CD1c-positive myeloid dendritic cell (primary cell): ENCODE measurements around the gene MAML3.

Source experiments
- DNase-seq: peaks from one replicate; pipeline ENCODE4 v3.0.0-alpha.2; 2016; ENCODE audit errors: extremely low spot score

Gene MAML3

DNA sequence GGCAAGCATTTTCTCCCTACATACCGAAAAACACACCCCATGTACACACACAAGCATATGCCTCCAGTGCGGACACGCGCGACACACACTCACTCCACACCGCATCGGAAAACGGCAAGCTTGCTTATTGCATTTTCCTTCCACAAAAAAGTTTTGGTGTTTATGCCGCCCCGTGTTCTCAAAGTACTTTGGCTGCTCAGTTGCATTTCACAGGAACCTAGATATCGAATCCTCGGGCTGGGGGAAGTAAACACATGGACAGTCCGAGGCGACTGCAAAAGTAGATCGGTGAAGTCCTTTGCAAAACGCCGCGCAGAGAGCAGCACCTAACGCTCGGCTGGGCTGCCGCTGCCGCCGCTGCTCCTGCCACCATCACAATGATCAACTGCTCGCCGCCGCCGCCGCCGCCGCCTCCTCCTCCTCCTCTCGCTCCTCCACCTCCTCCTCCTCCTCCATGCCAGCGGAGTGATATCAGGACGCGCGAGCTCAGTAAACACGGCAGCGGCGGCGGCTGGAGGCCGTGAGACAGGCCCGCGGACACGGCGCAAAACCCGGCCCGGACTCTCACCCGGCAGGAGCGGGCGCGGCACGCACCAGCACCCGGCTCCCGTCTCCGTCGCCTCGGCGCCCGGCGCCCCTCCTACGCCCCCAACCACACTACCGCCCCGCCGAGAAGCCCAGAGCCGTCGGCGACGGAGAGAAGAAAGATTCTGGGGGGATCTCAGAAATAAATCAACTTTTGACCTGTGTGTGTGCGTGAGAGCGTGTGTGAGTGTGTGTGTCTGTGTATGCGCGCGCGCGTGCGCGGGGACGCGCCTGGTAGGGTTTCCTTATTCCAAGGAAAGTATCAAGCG, at the start of gene MAML3:
Gene MAML3 (minus strand): TSS at position 467 of the 854 bp plus-strand sequence. CDS start 857 bp downstream, outside the sequence.
- DNase-seq, result peak; percentile 91

DNA sequence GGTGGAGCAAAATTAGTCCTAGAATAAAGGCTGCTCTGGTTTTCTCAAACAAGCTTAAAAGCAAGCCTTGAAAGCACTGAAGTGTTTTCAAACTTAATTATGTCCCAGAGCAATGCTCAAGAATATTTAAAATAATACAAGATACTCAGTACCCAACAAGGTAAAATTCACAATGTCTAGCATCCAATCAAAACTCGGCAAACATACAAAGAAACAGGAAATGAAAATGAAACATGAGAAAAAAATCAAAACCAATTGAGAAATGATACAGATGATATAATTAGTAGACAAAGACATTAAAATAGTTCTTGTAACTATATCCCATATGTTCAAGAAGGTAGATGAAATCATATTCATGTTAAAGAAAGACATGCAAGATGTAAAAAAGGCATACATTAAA, 45.0 kb upstream of the MAML3 start:
- no peak for DNase-seq

DNA sequence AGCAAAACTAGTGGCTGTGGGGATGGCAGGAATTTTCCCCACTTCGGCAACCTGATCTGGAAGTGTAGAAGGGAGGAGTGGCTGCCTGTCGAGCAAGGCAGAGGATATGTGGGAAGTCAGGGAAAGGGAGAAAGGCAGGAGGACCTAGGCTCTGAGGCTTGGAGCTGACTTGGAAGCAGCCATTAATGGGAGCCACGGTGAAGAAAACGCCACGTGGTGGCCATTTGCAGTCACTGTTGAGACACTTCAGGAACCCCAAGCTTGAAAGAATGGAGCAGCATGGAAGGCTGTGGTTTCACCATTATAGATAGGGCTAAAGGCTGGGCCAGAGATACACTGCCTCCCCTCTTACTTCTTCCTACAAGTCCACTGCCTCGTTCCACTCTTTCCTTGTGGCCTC, 41.8 kb upstream of the MAML3 start:
- no peak for DNase-seq

DNA sequence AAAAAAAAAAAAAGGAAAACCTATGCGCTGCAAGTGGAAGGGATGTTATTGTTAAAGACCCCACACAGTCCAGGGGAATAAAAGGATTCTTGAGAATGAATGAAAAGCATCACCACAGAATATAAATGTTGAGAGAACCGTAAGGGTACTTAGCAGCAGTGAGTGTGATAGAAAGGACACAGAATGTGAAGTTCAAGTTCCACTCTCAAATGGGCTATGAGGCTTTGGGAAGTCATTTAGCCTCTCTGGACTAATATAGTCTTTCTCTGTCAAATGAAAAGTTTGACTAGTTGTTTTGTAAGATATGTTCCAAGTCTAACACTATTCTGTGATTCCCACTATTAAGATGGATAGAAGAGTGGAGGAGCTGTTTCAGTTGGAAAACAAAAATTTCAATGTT, 35.8 kb upstream of the MAML3 start:
- DNase-seq, result no peak

DNA sequence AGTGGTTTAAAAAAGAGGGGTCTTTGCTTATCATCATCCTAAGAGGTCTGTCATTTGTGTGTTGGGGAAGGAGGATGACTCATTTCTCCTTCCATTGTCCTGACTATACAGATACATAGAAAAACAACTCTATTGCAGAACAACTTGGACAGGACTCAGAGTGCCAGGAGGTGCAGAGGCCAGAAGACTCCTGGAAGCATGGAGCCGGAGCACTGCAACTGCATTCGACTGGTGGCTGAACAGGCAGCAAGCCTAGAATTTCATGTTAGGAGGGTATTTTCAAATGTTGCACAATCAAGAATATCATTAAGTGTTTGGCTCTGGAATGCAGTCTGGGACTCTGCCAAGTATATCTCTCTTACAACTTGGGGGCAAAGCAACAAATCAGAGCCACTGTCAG, 35.0 kb upstream of the MAML3 start:
- DNase-seq, result no peak

DNA sequence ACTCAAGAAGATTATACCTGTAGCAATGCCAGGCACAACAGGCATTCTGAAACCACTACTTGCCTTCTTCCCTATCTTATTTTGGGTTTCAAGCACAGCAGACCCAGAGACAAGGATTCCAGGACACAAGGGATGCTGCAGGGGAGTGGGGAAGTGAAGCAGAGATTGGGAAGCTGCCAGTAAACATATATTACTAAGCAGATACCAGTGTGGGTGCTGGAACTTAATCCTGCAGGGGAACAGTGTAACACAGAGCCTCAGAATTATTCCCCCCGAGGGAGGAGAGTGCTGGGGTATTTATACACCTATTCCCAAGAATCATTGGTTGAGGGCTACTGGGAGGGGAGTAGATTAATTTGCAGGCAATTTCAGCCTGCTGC, 33.3 kb upstream of the MAML3 start:
- DNase-seq, result peak; percentile 2

DNA sequence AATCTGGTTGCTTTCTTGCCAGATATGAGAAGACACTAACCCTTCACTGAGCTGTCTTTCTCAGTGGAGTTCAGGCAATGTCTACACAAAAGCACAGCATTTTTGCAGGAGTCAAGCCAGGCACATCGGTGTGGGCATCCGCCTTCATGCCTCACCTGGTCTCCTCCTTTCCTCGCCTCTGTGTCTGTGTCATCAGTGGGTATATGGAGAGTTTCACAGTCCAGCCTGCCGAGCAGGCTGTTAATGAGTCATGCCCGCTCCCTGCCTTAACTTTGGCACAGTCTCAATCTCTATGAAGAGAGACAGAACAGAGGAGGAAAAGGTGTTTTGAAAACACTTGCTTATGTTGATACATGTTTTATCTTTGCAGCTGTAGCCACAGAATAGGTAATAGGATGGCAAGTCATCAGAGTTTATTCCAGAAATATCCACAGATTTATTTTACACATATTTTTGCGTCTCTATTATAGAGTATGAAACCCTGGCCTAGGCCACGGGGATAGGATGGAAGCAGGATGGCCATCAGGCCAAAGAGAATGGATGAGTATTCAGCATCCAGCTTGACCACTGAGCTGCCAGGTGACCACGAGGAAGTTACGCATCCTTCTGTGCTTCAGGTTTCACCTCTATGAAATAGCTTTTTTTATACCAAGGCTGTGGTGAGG, 32.8 kb upstream of the MAML3 start:
- no peak for DNase-seq

DNA sequence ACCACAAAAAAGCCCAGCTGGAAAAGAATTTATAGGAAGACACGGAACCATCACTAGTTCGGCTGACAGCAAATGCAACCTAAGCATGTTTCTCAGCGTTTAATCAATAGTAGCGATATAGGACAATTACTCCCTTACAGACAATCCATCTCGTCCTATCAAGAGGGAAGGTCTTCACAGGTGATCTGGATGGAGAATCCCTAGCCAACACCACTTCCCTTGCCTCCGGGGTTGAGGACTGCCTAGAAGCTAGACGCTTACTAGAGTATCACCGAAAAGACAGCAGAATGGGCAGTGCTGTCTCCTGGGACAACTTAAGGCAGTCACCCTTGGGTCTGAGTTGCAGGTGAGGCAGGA, 32.1 kb upstream of the MAML3 start:
- no peak for DNase-seq

DNA sequence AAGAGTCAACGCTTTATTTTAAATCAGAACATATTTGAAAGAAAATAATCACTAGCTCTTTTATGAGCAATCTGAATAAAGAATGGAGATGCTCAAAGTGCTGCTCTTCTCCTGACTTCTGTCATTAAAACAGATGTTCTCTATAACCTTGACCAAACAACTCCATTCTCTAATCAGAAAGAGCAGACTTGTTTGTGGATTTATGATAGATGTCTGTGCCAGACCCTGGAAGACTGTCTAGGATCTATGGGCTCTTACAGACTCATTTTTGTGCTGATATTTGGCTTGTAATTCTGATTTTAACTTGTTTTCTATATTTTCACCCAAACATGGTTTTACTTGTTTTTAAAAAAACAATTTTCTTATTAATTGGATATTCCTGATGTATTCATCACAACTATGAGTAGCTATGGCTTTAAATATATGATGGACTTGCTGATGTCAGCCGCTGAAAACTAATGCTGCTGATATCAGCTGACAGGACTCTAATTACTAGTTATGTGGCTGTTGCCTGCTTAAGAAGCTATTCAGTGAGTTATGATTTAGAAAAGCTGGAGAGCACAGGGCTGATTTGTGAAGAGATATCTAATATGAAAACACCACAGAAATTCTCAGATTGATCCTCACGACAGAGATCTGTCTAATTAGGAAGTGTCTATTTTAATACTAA, 31.6 kb upstream of the MAML3 start:
- no peak for DNase-seq

DNA sequence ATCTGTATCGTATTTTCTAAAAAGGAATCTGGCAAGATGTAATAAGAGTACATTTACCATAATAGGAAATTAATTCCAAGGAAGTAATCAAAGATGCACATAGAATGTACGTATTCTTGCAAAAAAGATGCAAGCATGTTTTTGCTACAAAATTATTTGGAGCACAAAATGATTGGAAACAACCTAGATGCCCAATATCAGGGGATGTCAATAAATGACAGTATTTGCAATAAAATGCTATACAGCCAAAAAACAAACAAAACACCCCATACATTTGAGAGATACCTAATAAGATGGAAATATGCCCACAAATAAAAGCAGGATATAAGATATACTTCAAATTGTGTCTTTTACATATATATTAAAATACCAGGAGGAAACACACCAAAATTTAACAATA, 29.3 kb upstream of the MAML3 start:
- DNase-seq, result no peak

DNA sequence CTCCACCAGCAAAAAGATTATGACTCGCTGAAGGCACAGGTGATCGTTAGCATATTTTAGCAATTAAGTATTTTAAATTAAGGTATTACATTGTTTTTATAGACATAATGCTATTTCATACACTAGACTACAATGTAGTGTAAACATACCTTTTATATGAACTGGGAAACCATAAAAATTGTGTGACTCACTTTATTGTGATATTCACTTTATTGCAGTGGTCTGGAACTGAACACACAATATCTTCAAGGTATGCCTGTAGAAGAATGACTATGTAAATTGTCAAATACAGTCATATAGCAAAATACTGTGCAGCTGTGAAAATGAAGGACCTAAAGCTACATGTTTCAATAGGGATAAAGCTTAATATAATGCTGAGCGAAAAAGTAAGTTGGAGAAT, 26.6 kb upstream of the MAML3 start:
- DNase-seq, result no peak

DNA sequence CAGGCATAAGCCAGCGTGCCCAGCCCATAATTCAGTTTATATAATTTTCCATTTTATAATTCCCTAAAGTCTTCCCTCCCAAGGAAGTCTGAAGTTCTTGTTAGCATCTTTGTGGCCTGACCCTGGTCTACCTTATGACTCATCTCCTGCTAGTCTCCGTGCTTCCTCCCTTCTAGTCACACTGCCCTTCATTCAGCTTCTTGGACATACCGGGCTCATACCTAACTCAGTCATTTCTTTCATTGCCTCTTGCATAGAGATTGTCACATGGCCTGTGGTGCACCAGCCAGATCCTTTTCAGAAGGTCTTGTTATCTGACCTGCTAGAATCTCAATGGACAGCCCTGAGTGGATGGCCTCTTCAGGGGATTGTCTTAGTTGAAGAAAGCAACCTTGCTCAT, 22.8 kb upstream of the MAML3 start:
- no peak for DNase-seq

DNA sequence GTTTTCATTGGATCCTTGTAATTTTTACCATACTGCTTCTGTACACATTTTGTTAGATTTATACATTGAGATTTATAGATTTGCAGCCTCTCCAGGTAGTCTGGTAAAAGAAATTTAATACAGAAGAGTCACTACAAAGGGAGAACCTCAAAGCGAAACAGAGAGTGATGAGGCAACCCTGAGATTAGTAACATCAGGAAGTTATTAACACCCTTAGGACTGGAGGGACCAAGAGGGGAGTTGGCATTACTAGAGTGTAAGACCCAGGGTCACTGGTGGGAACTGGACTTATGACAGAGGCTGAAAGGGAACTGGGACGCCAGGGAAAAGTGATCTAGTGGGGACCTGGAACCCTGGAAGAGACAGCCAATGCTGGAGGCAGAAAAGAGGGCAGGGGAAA, 20.6 kb upstream of the MAML3 start:
- DNase-seq, result peak; percentile 35

DNA sequence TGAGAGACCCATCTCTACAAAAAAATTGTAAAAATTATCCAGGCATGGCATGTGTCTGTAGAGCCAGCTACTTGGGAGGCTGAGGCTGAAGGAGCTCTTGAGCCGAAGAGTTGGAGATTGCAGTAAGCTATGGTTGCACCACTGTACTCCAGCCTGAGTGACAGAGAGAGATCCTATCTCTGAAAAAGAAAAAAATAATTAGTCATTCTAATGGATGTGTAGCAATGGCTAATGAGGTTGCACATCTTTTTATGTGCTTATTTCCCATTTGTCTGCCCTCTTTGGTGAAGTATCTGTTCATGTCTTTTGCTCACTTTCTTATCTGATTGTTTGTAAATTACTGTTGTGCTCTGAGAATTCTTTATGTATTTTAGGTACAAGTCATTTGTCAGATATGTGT, 19.0 kb upstream of the MAML3 start:
- no peak for DNase-seq

DNA sequence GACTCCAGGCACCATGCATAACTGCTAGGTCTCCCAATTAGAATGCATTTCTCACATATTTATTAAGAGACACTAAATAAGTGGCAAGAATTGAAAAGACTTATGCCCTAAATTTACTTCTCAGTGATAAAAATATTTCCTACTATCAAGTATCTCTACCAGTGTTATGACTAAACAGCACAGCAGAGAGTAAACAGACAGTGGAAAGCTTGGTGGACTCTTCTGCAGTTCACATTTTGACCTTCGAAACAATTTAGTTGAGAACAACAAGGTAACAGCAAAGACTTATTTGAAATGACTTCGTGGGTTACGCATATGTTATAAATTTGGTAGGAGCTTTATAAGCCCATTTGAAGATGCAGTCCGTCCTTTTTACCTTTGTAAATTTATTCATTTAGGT, 16.3 kb upstream of the MAML3 start:
- no peak for DNase-seq

DNA sequence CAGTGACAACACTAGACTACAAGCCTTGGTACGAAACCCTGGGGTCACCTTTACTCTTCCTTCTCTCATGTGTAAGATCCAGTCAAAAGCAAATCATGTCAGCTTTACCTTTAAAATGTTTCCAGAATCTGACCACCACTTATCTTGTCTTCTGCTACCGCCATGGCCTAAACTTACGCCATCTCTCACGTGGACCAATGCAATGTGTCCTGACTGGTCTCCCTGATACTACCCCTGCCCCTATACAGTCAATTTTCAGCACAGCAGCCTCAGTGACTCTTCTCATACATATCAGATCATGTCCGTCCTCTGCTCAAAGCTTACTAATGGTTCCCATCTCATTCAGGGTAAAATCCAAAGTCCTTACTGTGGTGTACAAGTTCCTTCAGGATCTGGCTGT, 15.0 kb upstream of the MAML3 start:
- no peak for DNase-seq

DNA sequence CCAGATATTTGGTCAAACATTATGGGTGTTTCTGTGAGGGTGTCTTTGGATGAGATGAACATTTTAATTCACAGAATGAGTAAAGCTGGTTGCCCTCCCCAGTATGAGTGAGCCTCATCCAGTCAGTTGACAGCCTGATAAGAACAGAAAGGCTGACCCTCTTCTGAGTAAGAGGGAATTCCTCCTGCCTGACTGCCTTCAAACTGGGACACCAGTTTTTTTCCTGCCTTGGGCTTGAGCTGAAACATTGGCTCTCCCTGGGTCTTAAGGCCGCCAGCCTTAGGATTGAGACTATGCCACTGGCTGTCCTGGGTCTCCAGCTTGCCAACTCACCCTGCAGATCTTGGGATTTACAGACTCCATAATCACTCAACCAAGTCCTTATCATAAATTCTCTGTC, 14.5 kb upstream of the MAML3 start:
- DNase-seq, result no peak

DNA sequence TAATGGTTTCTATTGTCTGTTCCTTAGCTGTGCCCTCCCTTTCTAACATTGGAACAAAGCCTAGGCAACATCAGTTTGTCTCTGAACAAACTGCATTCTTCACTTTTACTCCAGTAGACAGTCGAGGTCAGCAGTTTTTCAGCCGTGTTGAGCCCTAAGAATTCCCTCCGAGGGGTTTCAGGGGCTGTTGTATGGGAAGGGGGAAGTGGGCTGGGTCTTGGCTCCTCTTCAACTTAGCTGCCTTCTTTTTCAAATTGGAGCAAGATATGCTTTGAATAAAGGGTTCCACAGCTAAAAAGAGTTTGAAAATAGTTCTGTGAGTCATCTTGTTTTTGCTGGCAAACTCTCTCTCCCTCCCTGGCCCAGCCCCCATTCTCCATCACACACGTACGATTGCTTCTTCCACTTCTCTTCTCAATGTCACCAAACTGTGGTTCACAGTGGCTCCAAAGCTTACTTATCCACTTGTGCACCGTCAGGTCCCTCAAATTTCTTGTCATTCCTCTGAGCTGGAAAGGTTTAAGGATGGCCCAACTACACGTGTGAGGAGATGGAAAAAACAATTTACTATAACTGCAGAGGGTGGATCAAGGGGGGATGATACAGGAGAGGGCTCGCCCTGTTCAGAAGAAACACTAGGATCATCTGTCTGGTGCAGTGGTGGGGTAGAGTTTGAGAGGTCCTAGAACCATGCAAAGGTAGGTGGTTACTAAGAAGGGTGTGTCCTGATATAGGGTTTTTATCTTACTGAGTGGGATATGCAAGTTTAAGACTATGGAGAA, 9.2 kb upstream of the MAML3 start:
- no peak for DNase-seq

DNA sequence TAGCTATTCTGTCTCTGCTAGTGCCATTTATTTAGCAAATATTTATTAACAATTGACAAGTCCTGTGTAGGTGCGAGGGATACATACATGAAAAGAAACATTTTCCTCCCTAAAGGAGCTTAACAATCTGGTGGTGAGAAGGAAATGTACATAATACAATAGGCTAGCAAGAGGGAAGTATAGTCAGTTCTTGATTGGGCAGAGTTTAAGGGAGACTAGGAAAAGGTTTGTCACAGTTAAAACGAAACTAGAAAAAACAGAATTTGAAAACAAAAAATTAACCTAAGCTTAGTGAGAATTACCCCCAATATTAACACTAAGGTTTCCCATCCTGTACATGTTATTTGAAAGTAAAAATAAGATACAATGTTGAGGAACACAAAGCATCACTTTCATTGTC, 8.6 kb upstream of the MAML3 start:
- peak; percentile 12 for DNase-seq

DNA sequence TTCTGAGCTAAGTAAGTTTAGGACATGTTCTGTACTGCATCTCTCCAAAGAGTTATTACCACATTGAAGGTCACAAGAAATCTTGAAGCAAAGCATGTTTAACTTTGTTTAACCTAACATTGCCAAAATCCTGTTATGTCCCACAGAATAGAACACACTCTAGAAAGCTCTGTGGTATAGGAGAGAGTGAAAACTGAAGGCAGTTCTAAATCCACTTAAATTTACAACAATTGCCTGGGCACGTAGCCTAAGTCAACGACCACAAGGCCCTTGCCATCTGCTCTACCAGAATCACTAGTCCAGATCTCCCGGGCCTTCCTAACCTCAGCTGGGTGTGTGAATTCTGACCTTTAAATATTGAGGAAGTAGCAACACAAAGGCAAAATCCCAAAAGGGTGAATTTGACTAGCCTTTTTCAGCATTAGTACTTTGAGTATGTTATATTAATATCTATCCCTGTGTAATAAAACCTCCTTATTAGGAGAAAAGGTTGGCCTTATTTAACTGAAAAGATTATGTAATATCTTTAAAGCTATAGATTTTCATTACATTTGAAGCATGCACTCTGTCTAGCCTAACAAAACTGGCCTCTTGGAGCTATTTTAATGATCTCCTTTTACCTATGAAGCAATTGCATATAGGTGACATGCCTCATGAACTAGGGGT, 4.5 kb upstream of the MAML3 start:
- peak; percentile 43 for DNase-seq

DNA sequence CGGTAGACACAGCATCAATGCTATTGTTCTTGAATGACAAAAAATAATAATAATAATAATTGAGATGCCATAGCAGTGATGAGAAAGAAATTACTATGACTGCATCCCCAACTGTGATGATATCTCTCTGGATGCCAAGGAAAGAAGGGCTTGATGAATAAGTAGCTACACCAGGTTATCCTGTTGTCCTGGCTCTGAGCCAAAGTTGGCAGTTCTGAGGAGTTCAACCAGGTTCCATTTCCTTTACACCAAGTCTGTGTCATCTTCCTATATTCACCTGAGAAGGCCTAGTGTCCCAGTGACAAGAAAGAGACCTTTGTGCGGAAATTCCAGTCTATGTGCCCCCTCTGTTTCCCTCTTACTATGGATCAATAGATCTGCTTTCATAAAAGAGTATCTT, 3.4 kb upstream of the MAML3 start:
- DNase-seq, result no peak
